Small intestine (tissue), 7 donors: ENCODE measurements around the gene NINJ1. TPM values are rescaled to one million over a fixed set of nuclear protein-coding genes. Genes with fewer than 3 reads are reported as not detected.
A peak's percentile ranks its signal among the peaks of the same experiment; 100 is the strongest.
"Not testable (repeated sequence)": the region's sequence is repeated elsewhere in the genome, so short reads cannot be mapped to it uniquely, and the experiment has no call there.

Source experiments
- DNase-seq, 2 donors: peaks; one replicate each; pipeline versions ENCODE4 v3.0.0 to v3.0.0-alpha.2; 2013
- FAIRE-seq: peaks from 2 replicates; lab custom pipeline; 2012; peaks lifted over from hg19 to GRCh38; lab: Jason Lieb, UNC
- H3K27ac ChIP-seq, 3 donors: one replicate each; pipeline ENCODE4 v1.5.1; 2013; ENCODE audit warnings: low read length in 2 of 3, mild to moderate bottlenecking in 2 of 3, control low read depth in 1 of 3, inconsistent platforms in 1 of 3, low read depth in 1 of 3, moderate library complexity in 1 of 3
- H3K27me3 ChIP-seq, 3 donors: one replicate each; pipeline ENCODE4 v1.6.1; 2013; ENCODE audit warnings: low read length in 3 of 3, inconsistent platforms in 1 of 3; ENCODE audit not compliant: control insufficient read depth in 3 of 3, insufficient read depth in 3 of 3
- H3K36me3 ChIP-seq, 3 donors: one replicate each; pipeline ENCODE4 v1.6.1; 2013; ENCODE audit warnings: low read length in 3 of 3, inconsistent platforms in 1 of 3, low read depth in 1 of 3, mild to moderate bottlenecking in 1 of 3, moderate library complexity in 1 of 3; ENCODE audit not compliant: control insufficient read depth in 3 of 3, insufficient read depth in 2 of 3
- H3K4me1 ChIP-seq, 3 donors: one replicate each; pipeline ENCODE4 v1.6.1; 2013; ENCODE audit warnings: low read length in 2 of 3, inconsistent platforms in 1 of 3, low read depth in 1 of 3, mild to moderate bottlenecking in 1 of 3, moderate library complexity in 1 of 3; ENCODE audit not compliant: control insufficient read depth in 3 of 3, insufficient read depth in 2 of 3
- H3K4me3 ChIP-seq, 3 donors: one replicate each; pipeline ENCODE4 v1.5.1; 2013; ENCODE audit warnings: low read length in 3 of 3, control low read depth in 1 of 3, inconsistent platforms in 1 of 3, low read depth in 1 of 3, mild to moderate bottlenecking in 1 of 3, moderate library complexity in 1 of 3
- H3K9me3 ChIP-seq, 2 donors: one replicate each; pipeline ENCODE4 v1.6.1; 2013; ENCODE audit warnings: low read depth in 1 of 2, low read length in 1 of 2; ENCODE audit not compliant: control insufficient read depth in 2 of 2, insufficient read depth in 1 of 2
- WGBS, 3 donors: extraction: QIAGEN DNeasy Blood & Tissue Kit; methylation state at CpG; one replicate each; pipeline ENCODE4 v1.1.7; 2013; 5-methylcytosine and 5-hydroxymethylcytosine counted together
- polyA plus RNA-seq, 4 donors: library from polyadenylated mRNA; stranded (reverse) in 3 of 4; unstranded in 1 of 4; fragments of 200-250 nt in 3 of 4; fragments of 120-200 nt in 1 of 4; gene quantifications; one replicate each; pipeline versions ENCODE4 v1.2.1 to v1.2.3, GENCODE V29; 2013
- donor health status: healthy with polysubstance abuse.
- donor health status: control.
- donor health status: control.
- donor health status: Bipolar disorder and iron deficiency.
- donor health status: healthy.

The NINJ1 gene
- polyA plus RNA-seq, 4 donors = 29.4 to 93.2 (median 54.0) TPM

DNA sequence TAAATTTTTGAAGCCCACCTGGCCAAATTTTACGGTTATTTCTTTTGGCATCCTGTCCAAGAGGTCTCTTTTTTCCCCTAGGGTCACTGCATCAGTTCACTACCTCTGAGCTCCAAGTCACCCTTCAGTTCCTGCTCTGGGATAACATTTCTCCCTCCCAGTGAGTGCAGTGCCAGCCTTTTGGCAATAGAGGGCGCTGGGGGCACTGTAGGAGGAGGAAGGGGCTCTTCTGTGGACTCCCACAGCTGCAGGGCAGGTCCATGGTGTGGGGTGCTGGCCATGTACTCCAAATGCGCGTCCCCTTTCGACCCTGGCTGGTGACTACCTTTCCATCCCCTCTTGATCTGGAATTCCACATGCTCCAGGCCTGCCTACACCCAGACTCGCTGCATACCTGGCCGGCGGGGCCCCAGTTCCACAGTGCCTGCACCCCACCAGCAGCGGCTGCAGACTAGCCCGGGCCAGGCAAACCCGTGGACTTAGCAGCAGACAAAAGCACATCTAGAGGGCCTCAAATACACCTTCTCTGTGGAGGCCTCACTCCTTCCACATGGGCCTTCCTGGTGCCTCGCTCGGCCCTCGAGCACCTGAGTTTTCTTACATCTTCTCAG, 20.3 kb upstream of the NINJ1 start:
- H3K4me3 ChIP-seq = no peak overlapping the region
- H3K4me1 ChIP-seq = no peaks in the 10 kb centered on the region
- no peak for FAIRE-seq
- H3K9me3 ChIP-seq = no peaks in the 10 kb centered on the region
- no peaks in the 10 kb centered on the region for H3K27me3 ChIP-seq
- 80 to 83% (median 82%) methylated on average over 14 of the region's 14 CpGs for WGBS, 3 donors
- DNase-seq = peak; percentile 44 to 45
- H3K36me3 ChIP-seq = no peaks in the 10 kb centered on the region
- no peak overlapping the region for H3K27ac ChIP-seq

DNA sequence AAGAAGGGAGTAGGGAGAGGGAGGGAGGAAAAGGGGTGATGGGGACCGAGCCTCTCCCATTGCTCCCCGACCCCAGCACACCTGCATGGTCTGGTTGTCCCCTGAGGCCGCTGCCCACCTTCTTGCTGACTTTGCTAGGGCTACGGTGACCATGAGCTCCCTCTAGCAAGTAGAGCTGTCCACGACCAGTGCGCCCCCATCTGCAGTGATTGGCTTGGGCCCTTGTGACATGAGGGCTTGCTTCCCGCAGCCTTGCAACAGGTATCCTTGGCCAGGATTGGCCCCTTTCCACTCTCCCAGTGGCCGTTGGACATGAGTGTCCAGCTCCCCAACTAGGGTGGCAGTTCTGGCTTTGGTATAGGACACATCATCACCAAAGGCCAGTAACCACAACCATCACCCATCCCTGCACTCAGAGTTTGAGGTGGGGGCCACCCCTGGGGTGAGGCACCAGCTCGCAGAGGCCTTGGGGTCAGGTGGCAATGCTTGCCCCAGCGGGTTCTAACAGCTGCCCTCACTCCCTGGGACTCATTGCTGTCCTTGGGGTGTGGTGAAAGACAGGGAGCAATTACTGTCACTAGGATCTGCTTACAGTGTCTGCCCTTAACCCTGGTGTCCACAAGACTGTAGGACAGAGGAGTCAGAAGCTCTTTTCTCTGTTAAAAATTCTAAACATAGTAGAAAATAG, 17.2 kb upstream of the NINJ1 start:
- Histone ChIP-seq H3K36me3 (no peaks in the 10 kb centered on the region), H3K9me3 (peaks cover 0 to 5% of the 10 kb centered on the region in 2 donors), H3K27ac (no peak overlapping the region), H3K4me3 (no peak overlapping the region), H3K4me1 (no peaks in the 10 kb centered on the region), H3K27me3 (no peaks in the 10 kb centered on the region)
- WGBS, 3 donors = 88 to 93% (median 91%) methylated on average over 8 to 10 of the region's 10 CpGs
- DNase-seq (no peak), FAIRE-seq (no peak)

DNA sequence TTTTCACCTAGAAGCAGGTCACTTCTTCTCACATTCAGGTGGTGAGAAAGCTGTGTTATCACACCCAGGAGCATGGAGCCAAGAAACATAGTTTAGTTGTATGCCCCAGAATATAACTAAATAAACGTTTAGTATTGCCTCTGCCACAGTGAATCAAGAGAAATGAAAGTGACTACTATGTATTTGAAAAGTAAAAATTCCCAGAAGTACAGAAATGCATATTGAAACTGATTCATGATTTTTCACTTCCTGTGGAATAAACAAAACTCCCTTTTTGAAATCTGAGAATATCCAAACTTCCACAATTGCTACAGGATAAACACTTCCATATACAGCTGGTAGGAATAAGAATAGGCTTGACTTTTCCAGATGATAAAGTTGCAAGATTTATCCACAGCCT, 15.3 kb upstream of the NINJ1 start:
- FAIRE-seq (no peak), DNase-seq (no peak)
- H3K4me1 ChIP-seq = no peaks in the 10 kb centered on the region
- H3K36me3 ChIP-seq = no peaks in the 10 kb centered on the region
- H3K27ac ChIP-seq = no peak overlapping the region
- H3K27me3 ChIP-seq = no peaks in the 10 kb centered on the region
- no peak overlapping the region for H3K4me3 ChIP-seq
- WGBS, 3 donors = 11 to 39% (median 37%) methylated on average over 1 of the region's 1 CpG
- peaks cover 0 to 7% of the 10 kb centered on the region in 2 donors for H3K9me3 ChIP-seq

DNA sequence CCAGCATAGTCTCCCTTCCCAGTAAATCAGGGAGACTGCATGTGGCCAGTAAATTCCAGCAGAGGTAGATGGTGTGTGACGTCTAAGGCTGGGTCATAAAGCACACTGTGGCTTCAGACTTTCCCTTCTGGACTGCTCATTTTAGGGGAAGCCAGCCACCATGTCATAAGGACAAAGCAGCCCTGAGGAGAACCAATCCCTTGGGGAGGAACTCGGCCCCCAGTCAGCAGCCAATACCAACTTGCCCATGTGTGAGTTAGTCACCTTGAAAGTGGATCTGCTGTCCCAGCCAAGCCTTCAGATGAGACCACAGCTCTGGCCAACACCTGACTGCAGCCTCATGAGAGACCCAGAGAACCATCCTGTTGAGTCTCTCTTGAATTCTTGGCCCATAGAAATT, 14.7 kb upstream of the NINJ1 start:
- no peak overlapping the region for H3K27ac ChIP-seq
- no peaks in the 10 kb centered on the region for H3K36me3 ChIP-seq
- H3K9me3 ChIP-seq = peaks cover 0 to 7% of the 10 kb centered on the region in 2 donors
- DNase-seq (no peak), FAIRE-seq (no peak)
- no peaks in the 10 kb centered on the region for H3K27me3 ChIP-seq
- H3K4me1 ChIP-seq = no peaks in the 10 kb centered on the region
- WGBS, 3 donors = 83 to 91% (median 89%) methylated on average over 2 of the region's 2 CpGs
- H3K4me3 ChIP-seq = no peak overlapping the region

DNA sequence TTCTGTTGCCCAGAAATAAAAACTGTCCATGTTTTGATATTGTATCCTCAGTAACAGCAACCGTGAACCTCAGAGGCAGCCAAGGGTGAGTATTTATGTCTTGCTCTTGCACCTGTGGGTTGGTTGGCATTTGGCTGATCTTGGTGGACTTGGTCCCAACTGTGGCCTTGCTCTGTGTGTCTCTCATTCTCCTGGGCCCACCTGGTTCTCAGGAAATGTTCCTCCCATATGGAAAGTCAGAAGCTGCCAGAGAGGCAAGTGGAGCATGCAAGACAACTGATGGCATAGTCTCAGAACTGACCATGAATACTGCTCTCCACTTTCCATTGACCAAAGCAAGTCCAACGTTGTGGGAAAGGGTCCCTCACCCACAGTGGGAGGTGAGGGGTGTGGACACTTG, 13.6 kb upstream of the NINJ1 start:
- no peaks in the 10 kb centered on the region for H3K27me3 ChIP-seq
- DNase-seq = no peak
- peaks cover 0 to 7% of the 10 kb centered on the region in 2 donors for H3K9me3 ChIP-seq
- no peaks in the 10 kb centered on the region for H3K36me3 ChIP-seq
- WGBS, 3 donors = 71% methylated on average over 2 of the region's 2 CpGs
- no peaks in the 10 kb centered on the region for H3K4me1 ChIP-seq
- no peak overlapping the region for H3K27ac ChIP-seq
- H3K4me3 ChIP-seq = no peak overlapping the region
- no peak for FAIRE-seq

DNA sequence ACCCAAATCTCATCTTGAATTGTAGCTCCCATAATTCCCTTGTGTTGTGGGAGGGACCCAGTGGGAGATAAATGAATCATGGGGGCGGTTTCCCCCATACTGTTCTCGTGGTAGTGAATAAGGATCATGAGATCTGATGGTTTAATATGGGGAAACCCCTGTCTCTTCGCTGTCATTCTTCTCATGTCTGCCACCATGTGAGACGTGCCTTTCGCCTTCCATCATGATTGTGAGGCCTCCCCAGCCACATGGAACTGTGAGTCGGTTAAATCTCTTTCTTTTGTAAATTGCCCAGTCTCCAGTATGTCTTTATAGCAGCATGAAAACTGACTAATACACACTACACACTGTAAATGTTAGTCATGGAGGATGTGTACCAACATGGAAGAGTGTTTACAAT, 12.6 kb upstream of the NINJ1 start:
- H3K4me1 ChIP-seq, H3K27ac ChIP-seq, FAIRE-seq, DNase-seq, H3K9me3 ChIP-seq, H3K27me3 ChIP-seq, H3K36me3 ChIP-seq, H3K4me3 ChIP-seq: not testable (repeated sequence)
- 71 to 87% (median 82%) methylated on average over 6 of the region's 6 CpGs for WGBS, 3 donors

DNA sequence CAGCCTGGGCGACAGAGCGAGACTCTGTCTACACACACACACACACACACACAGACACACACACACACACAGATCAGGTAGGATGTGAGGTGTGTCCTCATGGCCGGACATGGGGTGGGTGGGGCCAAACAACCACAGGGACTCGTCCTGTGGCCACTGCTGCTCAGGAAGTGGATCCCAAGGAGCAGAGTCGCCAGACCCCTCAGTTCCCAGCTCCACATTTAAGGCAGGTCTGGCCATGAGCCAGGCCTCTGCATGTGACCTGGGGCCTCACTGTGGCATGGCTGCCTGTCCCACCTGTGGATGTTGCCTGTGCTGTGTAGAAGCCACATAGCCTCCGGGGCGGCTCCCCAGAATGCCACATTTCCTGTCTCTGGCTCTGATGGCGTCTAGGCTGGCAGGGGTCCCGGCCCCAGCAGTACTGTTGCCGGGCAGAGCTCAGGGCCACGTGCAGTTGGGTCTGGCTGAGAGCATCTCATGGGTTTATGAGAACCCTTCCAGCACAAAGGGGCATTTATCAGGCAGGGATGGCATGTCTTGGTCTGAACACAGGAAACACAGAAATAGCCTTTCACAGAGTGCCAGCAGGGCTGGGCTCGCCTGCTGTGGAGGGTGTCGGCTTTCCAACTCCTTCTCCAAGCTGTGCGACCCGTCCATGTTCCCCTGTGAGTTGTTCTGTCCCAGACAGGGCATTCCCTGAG, 9.9 kb upstream of the NINJ1 start:
- Histone ChIP-seq H3K27me3 (no peaks in the 10 kb centered on the region), H3K27ac (peak overlapping the region in 1 of 3 donors; percentile 8), H3K9me3 (peaks cover 0 to 7% of the 10 kb centered on the region in 2 donors), H3K36me3 (no peaks in the 10 kb centered on the region), H3K4me1 (no peaks in the 10 kb centered on the region), H3K4me3 (no peak overlapping the region)
- FAIRE-seq (no peak), DNase-seq (no peak)
- 46 to 55% (median 49%) methylated on average over 14 to 15 of the region's 15 CpGs for whole genome bisulfite sequencing, 3 donors

DNA sequence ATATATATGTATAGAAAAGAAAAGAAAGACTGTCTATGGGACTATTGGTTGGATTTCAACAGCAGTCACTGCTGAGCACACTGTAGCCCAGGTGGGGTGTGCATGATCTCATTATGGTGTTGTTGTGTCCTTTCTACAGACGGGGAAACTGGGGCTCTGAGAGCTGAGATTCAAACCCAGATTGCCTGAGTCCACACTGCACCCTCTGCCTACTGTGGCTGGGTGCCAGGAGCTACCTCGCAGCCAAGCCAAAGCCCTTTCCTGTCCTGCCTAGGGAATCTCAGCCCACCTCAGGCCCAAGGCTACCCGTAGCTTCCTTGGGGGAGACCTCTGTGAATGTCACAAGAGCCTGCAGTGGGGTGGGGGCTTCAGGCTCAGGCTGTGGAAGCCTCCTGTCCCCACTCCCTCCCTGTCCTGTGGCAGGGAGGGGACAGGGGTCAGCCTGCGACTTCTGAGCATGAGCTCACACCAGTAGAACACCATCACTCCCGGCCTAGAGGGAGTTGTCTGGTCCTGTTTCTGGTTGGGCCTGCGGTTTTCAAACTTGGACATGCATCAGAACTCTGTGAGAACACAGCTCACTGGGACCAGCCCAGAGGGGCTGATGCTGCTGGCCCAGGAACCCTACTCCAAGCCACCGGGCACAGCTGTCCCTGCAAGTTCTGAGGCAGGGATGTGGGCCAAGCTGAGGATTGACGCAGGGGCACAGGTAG, 7.9 kb upstream of the NINJ1 start:
- FAIRE-seq (no peak), DNase-seq (no peak)
- WGBS, 3 donors = 77 to 84% (median 81%) methylated on average over 8 of the region's 8 CpGs
- Histone ChIP-seq H3K36me3 (no peaks in the 10 kb centered on the region), H3K27me3 (peaks cover 0 to 3% (median 0%) of the 10 kb centered on the region in 3 donors), H3K4me1 (no peaks in the 10 kb centered on the region), H3K4me3 (no peak overlapping the region), H3K27ac (peak overlapping the region in 1 of 3 donors; percentile 29), H3K9me3 (peaks cover 0 to 3% of the 10 kb centered on the region in 2 donors)
